ENCODE results near the gene OTOS.

OTOS gene

DNA sequence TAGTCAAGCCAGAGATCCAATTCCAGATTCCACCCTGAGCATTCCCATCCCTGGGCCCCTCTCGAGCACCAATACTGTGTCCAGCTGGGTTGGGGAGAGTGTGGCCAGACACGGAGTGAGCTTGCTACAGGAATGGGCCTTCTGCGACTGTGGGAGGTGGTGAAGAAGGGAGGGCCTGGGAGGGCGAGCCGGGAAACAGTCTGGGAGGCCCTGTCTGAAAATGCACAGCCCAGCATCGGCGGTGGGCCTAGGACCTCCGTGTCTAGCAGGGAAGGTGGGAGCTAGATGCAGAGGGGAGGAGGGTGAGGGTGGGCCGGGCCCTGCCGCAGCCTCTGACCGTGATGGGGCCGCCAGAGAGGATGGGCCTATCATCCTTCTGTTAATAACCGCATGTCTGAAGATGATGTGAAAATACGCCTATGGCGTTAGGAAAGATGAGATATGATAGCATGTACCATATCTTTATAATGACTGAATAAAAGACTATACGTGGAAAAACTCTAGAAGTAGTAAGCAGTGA lies 1.9 kb upstream of the OTOS start:
- no peak overlapping the region for H3K4me3 ChIP-seq (ENCODE audit: low read length)
- TF ChIP-seq, protein P1, sequence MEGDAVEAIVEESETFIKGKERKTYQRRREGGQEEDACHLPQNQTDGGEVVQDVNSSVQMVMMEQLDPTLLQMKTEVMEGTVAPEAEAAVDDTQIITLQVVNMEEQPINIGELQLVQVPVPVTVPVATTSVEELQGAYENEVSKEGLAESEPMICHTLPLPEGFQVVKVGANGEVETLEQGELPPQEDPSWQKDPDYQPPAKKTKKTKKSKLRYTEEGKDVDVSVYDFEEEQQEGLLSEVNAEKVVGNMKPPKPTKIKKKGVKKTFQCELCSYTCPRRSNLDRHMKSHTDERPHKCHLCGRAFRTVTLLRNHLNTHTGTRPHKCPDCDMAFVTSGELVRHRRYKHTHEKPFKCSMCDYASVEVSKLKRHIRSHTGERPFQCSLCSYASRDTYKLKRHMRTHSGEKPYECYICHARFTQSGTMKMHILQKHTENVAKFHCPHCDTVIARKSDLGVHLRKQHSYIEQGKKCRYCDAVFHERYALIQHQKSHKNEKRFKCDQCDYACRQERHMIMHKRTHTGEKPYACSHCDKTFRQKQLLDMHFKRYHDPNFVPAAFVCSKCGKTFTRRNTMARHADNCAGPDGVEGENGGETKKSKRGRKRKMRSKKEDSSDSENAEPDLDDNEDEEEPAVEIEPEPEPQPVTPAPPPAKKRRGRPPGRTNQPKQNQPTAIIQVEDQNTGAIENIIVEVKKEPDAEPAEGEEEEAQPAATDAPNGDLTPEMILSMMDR (conservative IDR thresholded peaks at IDR 0.05; ENCODE audit: low read depth, low read length), result no peak
- no peak for DNase-seq (ENCODE audit: low read depth)

DNA sequence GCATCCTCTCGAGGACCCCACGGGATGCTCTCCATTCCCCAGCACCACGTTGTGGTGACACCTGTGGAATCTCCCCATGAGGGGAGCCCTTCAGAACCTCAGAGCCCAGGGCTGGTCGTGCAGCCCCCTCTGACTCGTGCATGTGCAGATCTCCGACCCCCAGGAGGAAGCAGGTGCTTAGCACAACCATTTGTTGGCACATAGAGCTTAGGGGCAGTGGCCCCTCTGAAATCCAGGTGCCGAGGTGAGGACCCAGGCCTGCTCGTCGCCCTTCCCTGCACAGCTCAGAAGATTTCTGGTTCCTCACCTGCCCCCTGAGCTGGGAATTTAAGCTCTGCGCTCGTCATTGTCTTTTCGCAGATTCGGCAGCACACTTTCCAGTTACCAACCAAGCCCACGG lies 1.3 kb upstream of the OTOS start:
- H3K4me3 ChIP-seq (ENCODE audit: low read length), result no peak overlapping the region
- TF ChIP-seq, protein P1 (conservative IDR thresholded peaks at IDR 0.05; ENCODE audit: low read depth, low read length), result no peak
- DNase-seq (ENCODE audit: low read depth), result no peak

DNA sequence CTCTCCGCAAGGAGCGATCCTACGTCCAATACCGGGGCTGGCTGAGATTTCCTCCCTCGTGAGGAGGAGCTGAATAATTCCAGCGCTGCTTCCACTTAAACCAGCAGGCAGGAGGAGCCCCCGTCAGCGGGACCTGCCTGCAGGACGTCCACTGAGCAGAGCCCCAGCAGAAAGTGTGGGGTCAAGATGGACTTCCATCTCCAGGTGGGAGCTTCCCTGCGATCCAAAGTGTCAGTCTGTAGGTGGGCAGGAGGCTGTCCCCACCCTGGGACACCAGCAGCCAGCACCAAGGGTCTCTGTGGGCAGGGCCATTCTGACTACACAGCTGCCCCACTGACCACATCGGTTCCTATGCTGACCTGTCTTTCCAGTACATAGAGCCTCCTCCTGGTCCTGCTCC lies 462 bp upstream of the OTOS start:
- H3K4me3 ChIP-seq (ENCODE audit: low read length), result no peak overlapping the region
- no peak for DNase-seq (ENCODE audit: low read depth)
- TF ChIP-seq, protein P1 (conservative IDR thresholded peaks at IDR 0.05; ENCODE audit: low read depth, low read length), result no peak

DNA sequence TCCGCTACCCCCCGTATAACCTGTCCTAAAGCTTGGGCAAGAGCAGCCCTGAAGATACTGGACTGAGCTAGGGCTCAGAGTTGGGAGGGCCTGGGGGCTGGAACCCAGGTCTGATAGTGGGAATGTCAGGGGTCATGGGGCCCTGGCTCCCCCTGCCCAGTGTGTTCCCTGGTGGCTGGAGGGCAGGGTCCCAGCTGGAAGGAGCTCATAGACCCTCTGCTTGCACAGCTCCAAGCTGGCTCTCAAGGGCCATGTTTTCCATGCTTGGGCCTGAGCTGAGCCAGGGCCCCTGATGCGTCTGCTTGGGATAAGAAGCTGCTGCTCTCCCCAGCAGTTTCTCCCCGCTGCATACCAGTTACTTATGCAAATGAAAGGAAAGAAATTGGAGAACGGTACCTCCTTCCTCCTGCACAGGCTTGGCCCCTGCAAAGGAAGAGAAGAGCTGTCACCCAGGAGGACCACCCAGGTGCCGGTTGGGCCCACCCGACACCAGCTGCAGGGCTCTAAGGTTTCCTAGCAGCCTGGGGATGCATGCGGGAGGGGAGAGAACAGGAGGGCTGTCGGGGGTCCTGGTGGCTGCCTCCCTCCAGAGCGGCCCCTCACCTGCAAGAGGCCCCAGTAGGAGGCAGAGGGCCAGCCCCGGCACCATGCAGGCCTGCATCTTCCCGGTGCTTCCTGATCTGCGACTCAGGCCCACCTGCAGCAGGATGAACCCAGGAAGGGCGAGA lies 628 bp downstream of the OTOS start:
- H3K4me3 ChIP-seq (ENCODE audit: low read length), result no peak overlapping the region
- no peak for DNase-seq (ENCODE audit: low read depth)
- TF ChIP-seq, protein P1 (conservative IDR thresholded peaks at IDR 0.05; ENCODE audit: low read depth, low read length), result no peak

DNA sequence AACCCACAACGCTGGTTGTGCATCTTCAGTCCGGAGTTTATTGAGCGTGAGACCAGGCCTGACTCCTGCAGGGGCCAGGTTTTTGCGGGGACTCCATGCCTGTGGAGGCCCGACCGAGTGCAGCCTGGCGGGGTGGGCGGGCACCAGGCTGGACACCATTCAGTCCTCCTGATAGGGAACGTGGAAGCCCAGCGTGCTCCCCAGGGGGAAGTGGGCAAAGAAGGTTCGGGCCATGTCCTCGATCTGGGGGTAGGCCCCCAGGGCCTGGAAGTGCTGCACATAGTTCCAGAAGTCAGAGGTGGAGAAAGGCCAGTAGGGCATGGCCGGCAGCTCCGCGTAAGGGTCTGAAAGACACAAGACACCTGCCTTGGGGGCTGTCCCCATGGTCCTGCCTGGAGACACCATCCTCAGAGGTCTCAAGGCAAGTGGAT lies 1.4 kb downstream of the OTOS start:
- H3K4me3 ChIP-seq (ENCODE audit: low read length), result no peak overlapping the region
- DNase-seq (ENCODE audit: low read depth), result no peak
- TF ChIP-seq, protein P1 (conservative IDR thresholded peaks at IDR 0.05; ENCODE audit: low read depth, low read length), result no peak

DNA sequence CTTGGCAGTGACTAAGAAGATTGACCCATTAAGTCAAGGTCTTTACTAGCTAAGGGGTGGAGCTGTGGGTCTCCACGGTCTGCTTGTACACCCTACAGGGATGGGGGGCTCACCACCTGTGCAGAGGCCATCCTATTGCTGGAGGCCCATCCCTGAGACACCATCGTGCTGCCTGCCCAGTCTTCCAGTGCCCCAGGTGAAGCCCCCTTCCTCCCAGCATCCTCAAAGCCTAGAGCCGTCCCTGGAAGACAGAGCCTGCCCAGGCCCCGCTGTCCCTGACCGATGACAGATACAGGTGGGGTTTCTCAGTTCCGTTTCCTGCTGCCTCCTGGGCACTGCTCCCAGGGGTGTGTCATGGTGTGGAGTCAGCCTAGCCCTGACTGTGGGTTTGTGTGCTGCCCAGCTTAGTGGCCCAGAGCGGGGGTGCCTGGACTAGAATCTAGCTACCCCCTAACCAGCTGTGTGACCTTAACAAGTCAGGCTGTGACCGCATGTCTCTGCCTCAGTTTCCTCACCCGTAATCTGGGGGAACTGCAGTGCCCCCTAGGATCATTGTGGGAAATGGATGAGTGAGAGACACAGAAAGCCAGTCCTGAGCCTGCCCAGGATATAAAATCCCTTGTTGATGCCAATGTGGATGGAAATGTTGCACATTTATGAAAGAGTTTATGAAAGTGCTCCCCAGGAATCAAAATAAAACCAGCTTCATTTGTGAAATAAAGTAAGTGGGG lies 2.0 kb downstream of the OTOS start:
- H3K4me3 ChIP-seq (ENCODE audit: low read length), result no peak overlapping the region
- no peak for DNase-seq (ENCODE audit: low read depth)
- TF ChIP-seq, protein P1 (conservative IDR thresholded peaks at IDR 0.05; ENCODE audit: low read depth, low read length), result no peak
